ENCODE data around the gene RNF39. TPM values are rescaled to one million over a fixed set of nuclear protein-coding genes. Genes with fewer than 3 reads are reported as not detected.

The RNF39 gene
- total and polyA plus RNA-seq, 2 of the 13 experiments (the other 11 are each of a cell fraction or from before 2014, with no cell fraction given), result 0.13 to 1.8 TPM

DNA sequence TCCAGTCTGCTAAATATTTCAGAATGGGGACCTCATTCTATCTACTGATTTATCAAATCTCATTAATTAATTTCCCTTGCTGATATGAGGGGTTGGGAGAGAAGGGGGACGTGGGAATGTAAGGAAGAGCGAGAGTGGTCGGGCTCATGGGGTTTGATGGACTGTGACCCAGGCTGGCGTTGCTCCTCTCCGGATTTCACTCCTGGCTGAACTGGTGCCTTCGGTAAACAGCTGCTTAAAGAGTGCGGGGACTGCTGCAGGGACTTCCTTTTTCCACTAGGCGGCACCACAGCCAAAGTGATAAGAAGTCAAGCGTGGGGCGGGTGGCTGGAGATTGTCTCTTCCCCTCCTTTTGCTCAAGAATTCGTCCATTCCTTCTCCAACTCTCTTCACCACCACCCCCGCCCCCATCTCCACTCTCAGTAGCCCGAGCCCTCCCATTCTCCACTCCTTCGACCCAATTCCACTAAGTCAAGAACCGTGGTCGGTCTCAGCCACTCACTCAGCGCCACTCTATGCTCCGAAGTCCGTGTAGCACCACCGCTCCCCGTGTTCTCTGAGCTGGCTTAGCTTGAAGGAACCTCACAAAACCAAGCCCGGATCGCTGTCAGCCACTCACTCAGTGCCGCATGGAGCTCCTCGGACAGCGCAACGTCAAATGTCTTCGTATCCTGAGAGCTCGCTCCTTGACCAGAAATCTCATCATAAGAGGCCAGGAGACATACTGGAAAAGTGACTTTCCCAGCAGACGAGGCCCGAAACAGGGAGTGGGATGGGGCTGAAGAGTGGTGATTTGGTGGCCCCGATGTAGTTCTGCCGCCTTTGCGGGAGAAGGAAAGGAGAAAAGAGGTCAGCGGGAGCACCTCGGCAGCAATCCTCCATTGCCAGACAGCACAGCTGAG, 27.7 kb upstream of the RNF39 start (continued):
- TF ChIP-seq PLRG1 (conservative IDR thresholded peaks at IDR 0.05) (no peak), BCL6 (CRISPR knock-in tag; IDR thresholded peaks at IDR 0.05) (no peak), MTF1 (CRISPR knock-in tag; IDR thresholded peaks at IDR 0.05) (no peak), JARID2 (CRISPR knock-in tag; IDR thresholded peaks at IDR 0.05; ENCODE audit: insufficient replicate concordance) (no peak), PBX2 (CRISPR knock-in tag; IDR thresholded peaks at IDR 0.05) (peak; percentile 21; the same call in 1 of the 2 replicates), ZHX2 (IDR thresholded peaks at IDR 0.05; ENCODE audit: low read depth) (0 out of 2 replicates have a peak, but pooled peaks have one; percentile 17), ZHX2 (CRISPR knock-in tag; IDR thresholded peaks at IDR 0.05; ENCODE audit: borderline replicate concordance) (no peak), ZNF235 (CRISPR knock-in tag; IDR thresholded peaks at IDR 0.05; ENCODE audit: borderline replicate concordance) (no peak), RARG (CRISPR knock-in tag; IDR thresholded peaks at IDR 0.05; ENCODE audit: low read depth) (no peak), PLSCR1 (CRISPR knock-in tag; IDR thresholded peaks at IDR 0.05; ENCODE audit: borderline replicate concordance) (no peak), SRSF9 (IDR thresholded peaks at IDR 0.05; ENCODE audit: borderline replicate concordance, insufficient read depth, low read depth, low read length, poor library complexity, severe bottlenecking) (no peak), PTBP1 (IDR thresholded peaks at IDR 0.05; ENCODE audit: low read depth, low read length, poor library complexity, severe bottlenecking) (no peak), DMAP1 (CRISPR knock-in tag; IDR thresholded peaks at IDR 0.05) (peak; percentile 53; the same call in 1 of the 2 replicates), ZNF292 (CRISPR knock-in tag; IDR thresholded peaks at IDR 0.05; ENCODE audit: borderline replicate concordance, low read depth) (0 out of 2 replicates have a peak, but pooled peaks have one; percentile 25), ZNF782 (CRISPR knock-in tag; IDR thresholded peaks at IDR 0.05; ENCODE audit: borderline replicate concordance) (no peak; the same call in 1 of the 2 replicates), ZNF337 (CRISPR knock-in tag; IDR thresholded peaks at IDR 0.05; ENCODE audit: borderline replicate concordance, low read depth) (no peak), CBX1 (IDR thresholded peaks at IDR 0.05; ENCODE audit: low read depth) (no peak), ZNF616 (CRISPR knock-in tag; IDR thresholded peaks at IDR 0.05; ENCODE audit: low read depth) (no peak)
- TF ChIP-seq, protein P1, sequence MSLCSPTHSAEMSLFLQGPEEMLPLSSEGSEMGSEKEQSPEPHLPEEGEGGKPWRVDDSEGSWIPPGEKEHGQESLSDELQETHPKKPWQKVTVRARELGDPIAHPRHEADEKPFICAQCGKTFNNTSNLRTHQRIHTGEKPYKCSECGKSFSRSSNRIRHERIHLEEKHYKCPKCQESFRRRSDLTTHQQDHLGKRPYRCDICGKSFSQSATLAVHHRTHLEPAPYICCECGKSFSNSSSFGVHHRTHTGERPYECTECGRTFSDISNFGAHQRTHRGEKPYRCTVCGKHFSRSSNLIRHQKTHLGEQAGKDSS (CRISPR knock-in tag; IDR thresholded peaks at IDR 0.05; ENCODE audit: borderline replicate concordance, low read depth), result peak; percentile 88; the same call in 1 of the 2 replicates

Data from HepG2 (cell line).